Measurements from ENCODE around the gene TRAF1. TPM values are rescaled to one million over a fixed set of nuclear protein-coding genes. Genes with fewer than 3 reads are reported as not detected.

The TRAF1 gene
- total RNA-seq, 1 experiment from 2014 or later = 1.4 TPM

DNA sequence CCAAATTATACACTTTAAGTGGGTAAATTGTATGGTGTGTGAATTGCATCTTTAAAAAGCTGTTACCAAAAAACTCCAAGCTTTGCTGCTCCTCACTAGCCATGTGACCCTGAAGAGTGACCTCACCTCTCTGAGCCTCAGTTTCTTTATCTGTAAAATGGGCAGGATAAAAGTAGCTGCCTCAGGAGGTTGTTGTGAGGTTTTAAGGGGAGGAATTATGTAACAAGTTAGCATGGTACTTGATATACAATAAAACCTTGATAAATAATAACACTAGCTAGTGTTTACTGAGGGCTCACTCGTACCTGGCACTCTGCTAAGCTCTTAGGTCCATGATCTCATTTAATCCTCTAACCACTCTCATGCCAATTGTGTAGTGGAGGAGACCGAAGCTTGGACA lies 30.6 kb downstream of the TRAF1 start:
- H3K4me1 ChIP-seq (ENCODE audit: insufficient read depth, low read length) = no peaks in the 10 kb centered on the region; the same call in 1 of the 2 replicates
- H3K18ac ChIP-seq (ENCODE audit: insufficient read length, low read depth, low read length) = no peak overlapping the region
- no peak overlapping the region for H2AK5ac ChIP-seq (ENCODE audit: insufficient read length, low read length)
- no peaks in the 10 kb centered on the region for H3K23me2 ChIP-seq (ENCODE audit: insufficient read length, low read depth, low read length, poor library complexity, severe bottlenecking)
- no peak overlapping the region for H2BK5ac ChIP-seq (ENCODE audit: insufficient read length, low read length)
- no peak for DNase-seq
- no peak overlapping the region for H2AFZ ChIP-seq (ENCODE audit: low read length)
- no peak overlapping the region for H2BK12ac ChIP-seq (ENCODE audit: insufficient read length, low read depth, low read length)
- no peak overlapping the region for H3K56ac ChIP-seq (ENCODE audit: insufficient read length, low read depth, low read length)
- H3K27ac ChIP-seq (ENCODE audit: insufficient read length, low read depth, low read length) = no peak overlapping the region
- H4K20me1 ChIP-seq (ENCODE audit: control insufficient read depth, insufficient read depth, insufficient read length) = no peaks in the 10 kb centered on the region
- H3K27ac Mint-ChIP-seq = no peak overlapping the region
- H2BK15ac ChIP-seq (ENCODE audit: low read depth, low read length) = no peak overlapping the region
- H3K4me2 ChIP-seq (ENCODE audit: insufficient read depth, insufficient read length, low read length) = no peak overlapping the region
- no peak overlapping the region for H3T11ph ChIP-seq (ENCODE audit: low read length)
- no peak overlapping the region for H3K9ac ChIP-seq (ENCODE audit: extremely low read depth, insufficient read length, low read length)
- no peaks in the 10 kb centered on the region for H3K36me3 Mint-ChIP-seq (ENCODE audit: insufficient read depth in 1 of 3, low read depth in 3 of 3)
- no peak overlapping the region for H3K14ac ChIP-seq (ENCODE audit: insufficient read depth, low read length)
- H3K9me3 ChIP-seq (ENCODE audit: control insufficient read depth, low read depth, low read length) = no peaks in the 10 kb centered on the region
- H3K79me1 ChIP-seq (ENCODE audit: insufficient read depth, low read depth, low read length, poor library complexity, severe bottlenecking) = no peaks in the 10 kb centered on the region
- H3K27me3 ChIP-seq (ENCODE audit: insufficient read depth, low read length) = no peaks in the 10 kb centered on the region
- no peak overlapping the region for H3K4me3 Mint-ChIP-seq
- H3K23ac ChIP-seq (ENCODE audit: insufficient read length, low read depth, low read length) = no peak overlapping the region
- no peak overlapping the region for H4K91ac ChIP-seq (ENCODE audit: insufficient read length, low read depth, low read length)
- no peak overlapping the region for H4K5ac ChIP-seq (ENCODE audit: insufficient read length, low read depth, low read length)
- no peak for TF ChIP-seq CTCF (conservative IDR thresholded peaks at IDR 0.05)
- H3K9me3 Mint-ChIP-seq = no peaks in the 10 kb centered on the region
- H4K8ac ChIP-seq (replicated peaks; ENCODE audit: insufficient read length, low read depth, low read length) = no peak overlapping the region
- peaks cover 15% of the 10 kb centered on the region for H3K27me3 Mint-ChIP-seq (ENCODE audit: low read depth)
- no peak overlapping the region for H2BK120ac ChIP-seq (ENCODE audit: low read depth, low read length, poor library complexity, severe bottlenecking)
- no CpG with 5 or more reads among the region's 2 CpGs for WGBS (ENCODE audit: extremely low coverage, insufficient read length, low lambda C conversion rate)
- no peaks in the 10 kb centered on the region for H3K79me2 ChIP-seq (ENCODE audit: insufficient read depth, low read length)
- H3K4ac ChIP-seq (ENCODE audit: low read depth, low read length) = no peak overlapping the region
- peaks cover 7 to 17% of the 10 kb centered on the region in 2 experiments; a peak in 3 of 4 replicates for H3K4me1 Mint-ChIP-seq
- H2BK20ac ChIP-seq (ENCODE audit: low read depth, low read length, poor library complexity, severe bottlenecking) = no peak overlapping the region
